Chondrocyte (in vitro differentiated cells): Measurements from ENCODE around the gene ST7L. TPM values are rescaled to one million over a fixed set of nuclear protein-coding genes. Genes with fewer than 3 reads are reported as not detected.

ENCODE experiments used
- DNase-seq: peaks from one replicate; pipeline ENCODE4 v3.0.0; 2021; ENCODE audit warnings: mixed read lengths, low spot score
- H3K27ac Mint-ChIP-seq: one replicate; pipeline ENCODE4 v1.8.0; 2021; ENCODE audit warnings: mild to moderate bottlenecking, moderate library complexity, mixed read lengths; ENCODE audit not compliant: unreplicated experiment
- H3K27me3 Mint-ChIP-seq: 2 replicates; pipeline ENCODE4 v1.8.0; 2021; ENCODE audit warnings: low read depth, mixed read lengths
- H3K36me3 Mint-ChIP-seq: 2 replicates; pipeline ENCODE4 v1.8.0; 2021; ENCODE audit warnings: low read depth, mixed read lengths
- H3K4me1 Mint-ChIP-seq: 2 replicates; pipeline ENCODE4 v1.8.0; 2021; ENCODE audit warnings: low read depth, mild to moderate bottlenecking, mixed read lengths
- H3K4me3 Mint-ChIP-seq: one replicate; pipeline ENCODE4 v1.8.0; 2021; ENCODE audit warnings: mild to moderate bottlenecking, moderate library complexity, mixed read lengths; ENCODE audit not compliant: unreplicated experiment
- H3K9me3 Mint-ChIP-seq: 2 replicates; pipeline ENCODE4 v1.8.0; 2021; ENCODE audit warnings: low read depth, mixed read lengths
- total RNA-seq: library from RNA; stranded (reverse); gene quantifications from 3 replicates; pipeline ENCODE4 v1.2.1, GENCODE V29; 2021
- TF ChIP-seq, protein P1 (sequence below): fragments of 200-600 bp; sonication (generic); IDR thresholded peaks from 2 replicates; pipeline ENCODE4 v1.5.0; 2021; ENCODE audit warnings: antibody characterized with exemption, mild to moderate bottlenecking, moderate library complexity

ST7L gene
- total RNA-seq, 1 donor from 2014 or later, result 14.4 TPM

- H3K4me3 Mint-ChIP-seq, result no peak overlapping the region
- H3K36me3 Mint-ChIP-seq, result no peaks in the 10 kb centered on the region
- peaks cover 3% of the 10 kb centered on the region for H3K9me3 Mint-ChIP-seq
- DNase-seq, result no peak
- peaks cover 57% of the 10 kb centered on the region for H3K4me1 Mint-ChIP-seq
- TF ChIP-seq, protein P1, sequence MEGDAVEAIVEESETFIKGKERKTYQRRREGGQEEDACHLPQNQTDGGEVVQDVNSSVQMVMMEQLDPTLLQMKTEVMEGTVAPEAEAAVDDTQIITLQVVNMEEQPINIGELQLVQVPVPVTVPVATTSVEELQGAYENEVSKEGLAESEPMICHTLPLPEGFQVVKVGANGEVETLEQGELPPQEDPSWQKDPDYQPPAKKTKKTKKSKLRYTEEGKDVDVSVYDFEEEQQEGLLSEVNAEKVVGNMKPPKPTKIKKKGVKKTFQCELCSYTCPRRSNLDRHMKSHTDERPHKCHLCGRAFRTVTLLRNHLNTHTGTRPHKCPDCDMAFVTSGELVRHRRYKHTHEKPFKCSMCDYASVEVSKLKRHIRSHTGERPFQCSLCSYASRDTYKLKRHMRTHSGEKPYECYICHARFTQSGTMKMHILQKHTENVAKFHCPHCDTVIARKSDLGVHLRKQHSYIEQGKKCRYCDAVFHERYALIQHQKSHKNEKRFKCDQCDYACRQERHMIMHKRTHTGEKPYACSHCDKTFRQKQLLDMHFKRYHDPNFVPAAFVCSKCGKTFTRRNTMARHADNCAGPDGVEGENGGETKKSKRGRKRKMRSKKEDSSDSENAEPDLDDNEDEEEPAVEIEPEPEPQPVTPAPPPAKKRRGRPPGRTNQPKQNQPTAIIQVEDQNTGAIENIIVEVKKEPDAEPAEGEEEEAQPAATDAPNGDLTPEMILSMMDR, result no peak
- H3K27ac Mint-ChIP-seq, result peak overlapping the region; percentile 61
- H3K27me3 Mint-ChIP-seq, result no peaks in the 10 kb centered on the region
Measured at GRCh38 chr1:112636056-112636455, 17.1 kb upstream of the ST7L start.

DNA sequence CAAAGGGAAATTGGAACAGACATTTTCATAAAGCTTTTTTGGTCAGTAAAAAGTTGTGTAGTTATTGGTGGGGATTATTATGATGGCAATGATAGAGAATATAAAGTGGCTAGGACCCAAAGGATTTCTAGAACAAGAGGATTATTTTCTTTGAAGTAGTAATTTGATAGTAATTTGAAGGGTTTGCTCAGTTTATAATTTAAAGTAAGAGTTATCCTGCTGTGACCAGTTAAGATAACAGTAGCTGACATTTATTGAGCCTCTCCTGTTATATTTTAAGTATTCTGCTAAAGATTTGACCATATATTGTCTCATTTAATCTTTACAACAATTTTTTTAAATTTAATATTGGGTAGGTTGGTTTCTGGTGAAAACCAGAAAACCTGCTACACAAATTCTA is 15.4 kb upstream of the ST7L start:
- no peaks in the 10 kb centered on the region for H3K27me3 Mint-ChIP-seq
- TF ChIP-seq, protein P1, result no peak
- peaks cover 63% of the 10 kb centered on the region for H3K4me1 Mint-ChIP-seq

DNA sequence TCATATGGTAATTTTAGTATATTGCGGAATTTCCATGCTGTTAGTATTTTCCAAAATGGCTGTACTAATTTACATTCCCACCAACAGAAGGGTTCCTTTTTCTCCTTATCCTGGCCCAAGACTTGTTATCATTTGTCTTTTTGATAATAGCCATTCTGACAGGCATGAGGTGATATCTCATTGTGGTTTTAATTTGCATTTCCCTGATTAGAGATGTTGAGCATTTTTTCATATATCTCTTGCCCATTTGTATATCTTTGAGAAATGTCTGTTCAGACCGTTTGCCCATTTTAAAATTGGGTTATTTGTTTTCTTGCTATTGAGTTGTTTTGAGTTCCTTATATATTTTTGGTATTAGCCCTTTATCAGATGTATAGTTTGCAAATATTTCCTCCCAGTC is 14.7 kb upstream of the ST7L start:
- Mint-ChIP-seq H3K9me3 (peaks cover 3% of the 10 kb centered on the region), H3K27me3 (no peaks in the 10 kb centered on the region), H3K4me3 (no peak overlapping the region), H3K4me1 (peaks cover 69% of the 10 kb centered on the region), H3K27ac (peak overlapping the region; percentile 83), H3K36me3 (peaks cover 1% of the 10 kb centered on the region)
- TF ChIP-seq, protein P1, result no peak
- DNase-seq, result no peak

More for the DNA sequence above, 15.4 kb upstream of the ST7L start:
- peaks cover 3% of the 10 kb centered on the region for H3K9me3 Mint-ChIP-seq
- H3K27ac Mint-ChIP-seq, result peak overlapping the region; percentile 83
- H3K4me3 Mint-ChIP-seq, result no peak overlapping the region
- H3K36me3 Mint-ChIP-seq, result peaks cover 1% of the 10 kb centered on the region
- DNase-seq, result no peak

DNA sequence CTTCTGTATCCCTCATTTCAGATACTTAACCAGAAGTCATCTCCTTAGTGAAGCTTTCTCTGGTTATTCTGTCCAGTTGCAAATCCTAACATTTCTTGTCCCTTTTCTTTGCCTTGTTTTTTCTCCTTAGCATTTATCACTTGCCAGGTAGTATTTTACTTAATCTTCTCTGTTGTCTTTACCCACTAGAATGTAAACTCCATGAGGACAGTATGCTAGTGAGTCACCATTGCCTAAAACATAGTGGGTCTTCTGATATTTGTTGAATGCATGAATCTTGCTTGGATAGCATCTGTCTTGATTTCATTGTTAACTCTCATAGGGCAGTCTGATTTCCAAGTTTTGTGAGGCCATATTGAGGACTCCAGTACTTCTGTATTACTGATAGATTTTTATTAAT is 10.3 kb upstream of the ST7L start:
- H3K36me3 Mint-ChIP-seq, result peaks cover 4% of the 10 kb centered on the region
- peaks cover 66% of the 10 kb centered on the region for H3K4me1 Mint-ChIP-seq

GRCh38 chr1:112628516-112628915 is 9.6 kb upstream of the ST7L start:
- Mint-ChIP-seq H3K9me3 (no peaks in the 10 kb centered on the region), H3K27ac (no peak overlapping the region), H3K27me3 (no peaks in the 10 kb centered on the region), H3K4me1 (peaks cover 62% of the 10 kb centered on the region), H3K36me3 (peaks cover 4% of the 10 kb centered on the region), H3K4me3 (no peak overlapping the region)
- TF ChIP-seq, protein P1, result no peak
- DNase-seq, result no peak

More for the DNA sequence above, 10.3 kb upstream of the ST7L start:
- Mint-ChIP-seq H3K9me3 (peaks cover 3% of the 10 kb centered on the region), H3K4me3 (no peak overlapping the region), H3K27me3 (no peaks in the 10 kb centered on the region), H3K27ac (no peak overlapping the region)
- DNase-seq, result no peak
- TF ChIP-seq, protein P1, result no peak
